Keratinocyte (primary cell): ENCODE results near the gene FGF1. TPM values are rescaled to one million over a fixed set of nuclear protein-coding genes. Genes with fewer than 3 reads are reported as not detected.
A peak's percentile ranks its signal among the peaks of the same experiment; 100 is the strongest.

Experiments used
- DNase-seq: peaks from one replicate; pipeline ENCODE4 v3.0.0-alpha.2; 2011; ENCODE audit warnings: low read depth, missing footprints, low spot score
- FAIRE-seq: peaks from 2 replicates; lab custom pipeline; 2011; peaks lifted over from hg19 to GRCh38; lab: Jason Lieb, UNC
- H2AFZ ChIP-seq: 2 replicates; pipeline ENCODE4 v1.6.0; 2012; ENCODE audit warnings: low read length, control low read depth, inconsistent platforms; ENCODE audit not compliant: control insufficient read depth
- H3K27ac ChIP-seq: 2 replicates; pipeline ENCODE4 v1.5.1; 2011; ENCODE audit warnings: low read length; ENCODE audit not compliant: control insufficient read depth, insufficient read depth
- H3K27me3 ChIP-seq: 3 replicates; pipeline ENCODE4 v1.6.0; 2011; ENCODE audit warnings: low read length; ENCODE audit not compliant: control insufficient read depth, insufficient read depth; ENCODE audit errors: extremely low read depth
- H3K36me3 ChIP-seq, 2 experiments: 2 replicates in 1 of 2; 3 replicates in 1 of 2; pipeline ENCODE4 v1.5.1; 2011; ENCODE audit warnings: low read length in 2 of 2, mild to moderate bottlenecking in 1 of 2; ENCODE audit not compliant: control insufficient read depth in 2 of 2, insufficient read depth in 2 of 2; ENCODE audit errors: extremely low read depth in 1 of 2
- H3K4me1 ChIP-seq: 3 replicates; pipeline ENCODE4 v1.5.1; 2011; ENCODE audit warnings: low read length; ENCODE audit not compliant: control insufficient read depth, insufficient read depth; ENCODE audit errors: extremely low read depth
- H3K4me2 ChIP-seq: 3 replicates; pipeline ENCODE4 v1.6.0; 2011; ENCODE audit warnings: low read depth, low read length; ENCODE audit not compliant: control insufficient read depth, insufficient read depth; ENCODE audit errors: extremely low read depth
- H3K4me3 ChIP-seq, 3 experiments: fragments of 200-600 bp in 1 of 3; sonication (generic) in 1 of 3; 2 replicates in 2 of 3; 3 replicates in 1 of 3; pipeline ENCODE4 v1.5.1; 2011 to 2016; ENCODE audit warnings: low read length in 3 of 3, mild to moderate bottlenecking in 3 of 3, control low read depth in 2 of 3, inconsistent platforms in 1 of 3, low read depth in 1 of 3, mixed read lengths in 1 of 3, mixed run types in 1 of 3, moderate library complexity in 1 of 3; ENCODE audit not compliant: control insufficient read depth in 2 of 3, insufficient read depth in 2 of 3; ENCODE audit errors: extremely low read depth in 1 of 3
- H3K79me2 ChIP-seq: 2 replicates; pipeline ENCODE4 v1.6.0; 2012; ENCODE audit warnings: low read length; ENCODE audit not compliant: control insufficient read depth, insufficient read depth
- H3K9ac ChIP-seq: 3 replicates; pipeline ENCODE4 v1.6.0; 2011; ENCODE audit warnings: low read length; ENCODE audit not compliant: control insufficient read depth, insufficient read depth; ENCODE audit errors: extremely low read depth
- H3K9me1 ChIP-seq: 3 replicates; pipeline ENCODE4 v1.6.0; 2011; ENCODE audit warnings: low read length; ENCODE audit not compliant: control insufficient read depth, insufficient read depth; ENCODE audit errors: extremely low read depth
- H3K9me3 ChIP-seq: 2 replicates; pipeline ENCODE4 v1.5.1; 2012; ENCODE audit warnings: low read depth, low read length; ENCODE audit not compliant: control insufficient read depth
- H4K20me1 ChIP-seq: 3 replicates; pipeline ENCODE4 v1.6.0; 2011; ENCODE audit warnings: low read length; ENCODE audit not compliant: control insufficient read depth, insufficient read depth; ENCODE audit errors: extremely low read depth
- EZH2 ChIP-seq: IDR thresholded peaks from one replicate; pipeline ENCODE4 v1.6.1; 2012; ENCODE audit warnings: inconsistent platforms, mild to moderate bottlenecking, low read length, moderate library complexity
- dilution Hi-C: fragments of 300-500 bp; cut with MboI; formaldehyde crosslinking; loops from one replicate; pipeline ENCODE4 v1.7.0; 2020; ENCODE audit warnings: low sequenced_read_pairs; ENCODE audit not compliant: extremely low pct_ligation_motif_present
- polyA plus RNA-seq, 5 experiments: library from polyadenylated mRNA; depleted of rRNA in 3 of 5; stranded (reverse) in 3 of 5; stranded (forward) in 1 of 5; unstranded in 1 of 5; fragments of >200 nt; gene quantifications; 1 replicate in 1 of 5; 2 replicates in 3 of 5; 3 replicates in 1 of 5; pipeline versions ENCODE4 v1.2.1 to v1.2.3, GENCODE V29; 2011 to 2012; ENCODE audit warnings: missing spikeins in 2 of 5, low read depth in 1 of 5, low replicate concordance in 1 of 5
- TF ChIP-seq, protein P1 (sequence below), 3 experiments: IDR thresholded peaks in 1 of 3; conservative IDR thresholded peaks in 1 of 3; optimal IDR thresholded peaks in 1 of 3; 2 replicates in 2 of 3; 3 replicates in 1 of 3; pipeline versions ENCODE3 to v1.5.1; 2011; ENCODE audit warnings: low read length in 3 of 3, mild to moderate bottlenecking in 3 of 3, moderate library complexity in 2 of 3, control low read depth in 1 of 3, inconsistent platforms in 1 of 3; ENCODE audit not compliant: insufficient read depth in 2 of 3; ENCODE audit errors: extremely low read depth in 1 of 3

Gene FGF1
- polyA plus RNA-seq, 1 donor (not counting 4 experiments of a cell fraction or from before 2014, with no cell fraction given) = 2.4 TPM

DNA sequence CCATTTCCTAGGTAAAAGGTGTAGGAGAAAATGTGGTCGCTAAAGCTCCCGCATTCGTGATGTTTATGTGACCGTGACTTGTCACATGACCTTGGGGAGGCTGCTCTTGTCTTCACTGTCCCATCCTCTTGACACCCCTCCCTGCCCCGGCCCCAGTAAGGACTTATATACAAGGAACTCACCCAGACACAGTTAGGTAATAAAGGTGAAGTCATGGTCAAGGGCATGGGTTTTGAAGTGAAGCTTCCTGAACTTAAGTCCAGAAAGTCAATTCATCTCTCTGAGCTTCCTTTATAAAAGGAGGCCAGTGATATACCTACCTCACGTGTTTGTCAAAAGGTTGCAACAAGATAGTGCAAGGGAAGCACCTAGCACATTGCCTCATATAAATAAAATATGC lies 17.6 kb downstream of the FGF1 start:
- Histone ChIP-seq H3K4me3 (no peak overlapping the region), H3K9me1 (no peaks in the 10 kb centered on the region), H3K27me3 (peaks cover 2% of the 10 kb centered on the region), H3K4me2 (no peak overlapping the region), H3K79me2 (no peaks in the 10 kb centered on the region), H4K20me1 (no peaks in the 10 kb centered on the region), H3K9me3 (no peaks in the 10 kb centered on the region), H3K9ac (no peak overlapping the region), H3K4me1 (peaks cover 22% of the 10 kb centered on the region), H3K36me3 (no peaks in the 10 kb centered on the region), H2AFZ (no peak overlapping the region), H3K27ac (no peak overlapping the region)
- FAIRE-seq (no peak), DNase-seq (no peak)
- dilution Hi-C loops = no loop called here
- no peak for TF ChIP-seq EZH2
- TF ChIP-seq, protein P1, sequence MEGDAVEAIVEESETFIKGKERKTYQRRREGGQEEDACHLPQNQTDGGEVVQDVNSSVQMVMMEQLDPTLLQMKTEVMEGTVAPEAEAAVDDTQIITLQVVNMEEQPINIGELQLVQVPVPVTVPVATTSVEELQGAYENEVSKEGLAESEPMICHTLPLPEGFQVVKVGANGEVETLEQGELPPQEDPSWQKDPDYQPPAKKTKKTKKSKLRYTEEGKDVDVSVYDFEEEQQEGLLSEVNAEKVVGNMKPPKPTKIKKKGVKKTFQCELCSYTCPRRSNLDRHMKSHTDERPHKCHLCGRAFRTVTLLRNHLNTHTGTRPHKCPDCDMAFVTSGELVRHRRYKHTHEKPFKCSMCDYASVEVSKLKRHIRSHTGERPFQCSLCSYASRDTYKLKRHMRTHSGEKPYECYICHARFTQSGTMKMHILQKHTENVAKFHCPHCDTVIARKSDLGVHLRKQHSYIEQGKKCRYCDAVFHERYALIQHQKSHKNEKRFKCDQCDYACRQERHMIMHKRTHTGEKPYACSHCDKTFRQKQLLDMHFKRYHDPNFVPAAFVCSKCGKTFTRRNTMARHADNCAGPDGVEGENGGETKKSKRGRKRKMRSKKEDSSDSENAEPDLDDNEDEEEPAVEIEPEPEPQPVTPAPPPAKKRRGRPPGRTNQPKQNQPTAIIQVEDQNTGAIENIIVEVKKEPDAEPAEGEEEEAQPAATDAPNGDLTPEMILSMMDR (optimal IDR thresholded peaks at IDR 0.05 in 1 of 3, IDR thresholded peaks at IDR 0.05 in 1 of 3, conservative IDR thresholded peaks at IDR 0.05 in 1 of 3; ENCODE audit: extremely low read depth in 1 of 3, insufficient read depth in 2 of 3, low read length in 3 of 3) = no peak

DNA sequence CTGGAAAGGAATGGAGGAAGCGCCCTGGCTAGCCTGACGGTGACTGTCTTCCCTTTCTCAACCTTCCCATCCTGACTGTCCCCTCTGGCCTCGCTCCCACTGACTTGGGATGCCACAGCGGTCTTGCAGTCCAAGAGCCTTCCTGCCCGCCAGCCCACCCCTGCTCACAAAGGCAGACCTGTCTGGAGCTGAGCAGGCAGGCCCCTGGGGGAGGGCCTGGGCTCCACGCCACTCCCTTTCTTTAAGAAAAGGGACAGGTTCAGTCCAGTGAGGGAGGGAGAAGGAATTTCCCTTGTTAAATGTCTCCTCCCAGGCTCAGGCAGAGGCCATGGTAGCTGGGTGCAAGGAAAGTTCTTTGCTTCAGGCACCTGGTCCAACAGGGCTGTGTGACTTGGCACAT lies 18.1 kb downstream of the FGF1 start:
- no peaks in the 10 kb centered on the region for H3K9me1 ChIP-seq
- TF ChIP-seq, protein P1 (optimal IDR thresholded peaks at IDR 0.05 in 1 of 3, IDR thresholded peaks at IDR 0.05 in 1 of 3, conservative IDR thresholded peaks at IDR 0.05 in 1 of 3; ENCODE audit: extremely low read depth in 1 of 3, insufficient read depth in 2 of 3, low read length in 3 of 3) = no peak
- no peak for TF ChIP-seq EZH2
- H4K20me1 ChIP-seq = no peaks in the 10 kb centered on the region
- no peak overlapping the region for H3K4me3 ChIP-seq
- dilution Hi-C loops = no loop called here
- no peak overlapping the region for H3K27ac ChIP-seq
- H3K36me3 ChIP-seq = no peaks in the 10 kb centered on the region
- peaks cover 2% of the 10 kb centered on the region for H3K27me3 ChIP-seq
- no peaks in the 10 kb centered on the region for H3K9me3 ChIP-seq
- H3K4me2 ChIP-seq = peak overlapping the region; percentile 47
- DNase-seq = no peak
- no peak overlapping the region for H3K9ac ChIP-seq
- H3K4me1 ChIP-seq = peaks cover 22% of the 10 kb centered on the region
- H3K79me2 ChIP-seq = no peaks in the 10 kb centered on the region
- H2AFZ ChIP-seq = peak overlapping the region; percentile 69
- FAIRE-seq = no peak
